ENCODE data around the gene PRM1. TPM values are rescaled to one million over a fixed set of nuclear protein-coding genes. Genes with fewer than 3 reads are reported as not detected.

PRM1 gene
- total RNA-seq, 1 experiment from 2014 or later: not detected

GRCh38 chr16:11326737-11327276 lies 45.7 kb upstream of the PRM1 start:
- Histone ChIP-seq H3K4me2 (ENCODE audit: low read depth, low read length, poor library complexity, severe bottlenecking) (no peak overlapping the region), H3K79me2 (ENCODE audit: low read length) (no peaks in the 10 kb centered on the region), H3K9ac (ENCODE audit: low read length) (no peak overlapping the region), H3K27me3 (ENCODE audit: low read length) (peaks cover 3% of the 10 kb centered on the region; the same call in 1 of the 2 replicates), H3K4me3 (ENCODE audit: low read length) (no peak overlapping the region), H3K9me2 (replicated peaks; ENCODE audit: insufficient read depth, low read length) (no peaks in the 10 kb centered on the region), H3K27ac (ENCODE audit: low read length) (no peak overlapping the region), H3K4me1 (ENCODE audit: low read length) (peaks cover 39% of the 10 kb centered on the region), H3K36me3 (ENCODE audit: insufficient read depth, low read length) (no peaks in the 10 kb centered on the region), H2AFZ (ENCODE audit: low read length) (no peak overlapping the region), H4K20me1 (ENCODE audit: insufficient read depth, low read depth, low read length) (peaks cover 7% of the 10 kb centered on the region), H3K9me3 (ENCODE audit: low read length) (no peaks in the 10 kb centered on the region)
- no peak for DNase-seq

- Histone ChIP-seq H3K4me2 (ENCODE audit: low read depth, low read length, poor library complexity, severe bottlenecking) (no peak overlapping the region), H3K27ac (ENCODE audit: low read length) (no peak overlapping the region), H3K27me3 (ENCODE audit: low read length) (peaks cover 3% of the 10 kb centered on the region; the same call in 1 of the 2 replicates), H3K9me2 (replicated peaks; ENCODE audit: insufficient read depth, low read length) (no peaks in the 10 kb centered on the region), H3K9ac (ENCODE audit: low read length) (no peak overlapping the region), H3K4me3 (ENCODE audit: low read length) (no peak overlapping the region), H3K36me3 (ENCODE audit: insufficient read depth, low read length) (no peaks in the 10 kb centered on the region), H2AFZ (ENCODE audit: low read length) (no peak overlapping the region), H3K9me3 (ENCODE audit: low read length) (no peaks in the 10 kb centered on the region), H3K4me1 (ENCODE audit: low read length) (peaks cover 41% of the 10 kb centered on the region), H4K20me1 (ENCODE audit: insufficient read depth, low read depth, low read length) (peaks cover 7% of the 10 kb centered on the region), H3K79me2 (ENCODE audit: low read length) (no peaks in the 10 kb centered on the region)
- DNase-seq: no peak
These were observed 45.1 kb upstream of the PRM1 start for GRCh38 chr16:11326084-11326736.

GRCh38 chr16:11325404-11326083 lies 44.4 kb upstream of the PRM1 start:
- H3K4me3 ChIP-seq (ENCODE audit: low read length): no peak overlapping the region
- H3K79me2 ChIP-seq (ENCODE audit: low read length): no peaks in the 10 kb centered on the region
- no peak overlapping the region for H3K9ac ChIP-seq (ENCODE audit: low read length)
- no peak overlapping the region for H2AFZ ChIP-seq (ENCODE audit: low read length)
- H3K27ac ChIP-seq (ENCODE audit: low read length): no peak overlapping the region
- no peaks in the 10 kb centered on the region for H3K36me3 ChIP-seq (ENCODE audit: insufficient read depth, low read length)
- H4K20me1 ChIP-seq (ENCODE audit: insufficient read depth, low read depth, low read length): peaks cover 7% of the 10 kb centered on the region
- H3K4me2 ChIP-seq (ENCODE audit: low read depth, low read length, poor library complexity, severe bottlenecking): no peak overlapping the region
- H3K9me3 ChIP-seq (ENCODE audit: low read length): no peaks in the 10 kb centered on the region
- no peaks in the 10 kb centered on the region for H3K9me2 ChIP-seq (replicated peaks; ENCODE audit: insufficient read depth, low read length)
- H3K4me1 ChIP-seq (ENCODE audit: low read length): peaks cover 44% of the 10 kb centered on the region
- H3K27me3 ChIP-seq (ENCODE audit: low read length): no peaks in the 10 kb centered on the region
- DNase-seq: peak; percentile 61

GRCh38 chr16:11323551-11324336 lies 42.6 kb upstream of the PRM1 start:
- Histone ChIP-seq H4K20me1 (ENCODE audit: insufficient read depth, low read depth, low read length) (peaks cover under 1% of the 10 kb centered on the region; the same call in 1 of the 2 replicates), H2AFZ (ENCODE audit: low read length) (no peak overlapping the region), H3K27me3 (ENCODE audit: low read length) (no peaks in the 10 kb centered on the region), H3K9me2 (replicated peaks; ENCODE audit: insufficient read depth, low read length) (no peaks in the 10 kb centered on the region), H3K27ac (ENCODE audit: low read length) (no peak overlapping the region), H3K9ac (ENCODE audit: low read length) (no peak overlapping the region), H3K36me3 (ENCODE audit: insufficient read depth, low read length) (no peaks in the 10 kb centered on the region), H3K4me3 (ENCODE audit: low read length) (no peak overlapping the region), H3K4me1 (ENCODE audit: low read length) (peaks cover 35% of the 10 kb centered on the region), H3K79me2 (ENCODE audit: low read length) (no peaks in the 10 kb centered on the region), H3K9me3 (ENCODE audit: low read length) (no peaks in the 10 kb centered on the region), H3K4me2 (ENCODE audit: low read depth, low read length, poor library complexity, severe bottlenecking) (no peak overlapping the region)
- no peak for DNase-seq

GRCh38 chr16:11322823-11323222 lies 41.7 kb upstream of the PRM1 start:
- DNase-seq: no peak
- Histone ChIP-seq H3K4me1 (ENCODE audit: low read length) (peaks cover 26% of the 10 kb centered on the region), H3K4me2 (ENCODE audit: low read depth, low read length, poor library complexity, severe bottlenecking) (no peak overlapping the region), H3K27ac (ENCODE audit: low read length) (no peak overlapping the region), H3K9ac (ENCODE audit: low read length) (no peak overlapping the region), H4K20me1 (ENCODE audit: insufficient read depth, low read depth, low read length) (no peaks in the 10 kb centered on the region), H2AFZ (ENCODE audit: low read length) (no peak overlapping the region), H3K79me2 (ENCODE audit: low read length) (no peaks in the 10 kb centered on the region), H3K4me3 (ENCODE audit: low read length) (no peak overlapping the region), H3K9me3 (ENCODE audit: low read length) (no peaks in the 10 kb centered on the region), H3K27me3 (ENCODE audit: low read length) (no peaks in the 10 kb centered on the region), H3K36me3 (ENCODE audit: insufficient read depth, low read length) (no peaks in the 10 kb centered on the region), H3K9me2 (replicated peaks; ENCODE audit: insufficient read depth, low read length) (no peaks in the 10 kb centered on the region)

- no peaks in the 10 kb centered on the region for H3K27me3 ChIP-seq (ENCODE audit: low read length)
- no peak overlapping the region for H3K9ac ChIP-seq (ENCODE audit: low read length)
- no peaks in the 10 kb centered on the region for H4K20me1 ChIP-seq (ENCODE audit: insufficient read depth, low read depth, low read length)
- DNase-seq: no peak
- H3K9me2 ChIP-seq (replicated peaks; ENCODE audit: insufficient read depth, low read length): no peaks in the 10 kb centered on the region
- H2AFZ ChIP-seq (ENCODE audit: low read length): no peak overlapping the region
- H3K27ac ChIP-seq (ENCODE audit: low read length): no peak overlapping the region
- peaks cover 24% of the 10 kb centered on the region for H3K4me1 ChIP-seq (ENCODE audit: low read length)
- no peaks in the 10 kb centered on the region for H3K9me3 ChIP-seq (ENCODE audit: low read length)
- H3K79me2 ChIP-seq (ENCODE audit: low read length): no peaks in the 10 kb centered on the region
- no peak overlapping the region for H3K4me2 ChIP-seq (ENCODE audit: low read depth, low read length, poor library complexity, severe bottlenecking)
- H3K4me3 ChIP-seq (ENCODE audit: low read length): no peak overlapping the region
- H3K36me3 ChIP-seq (ENCODE audit: insufficient read depth, low read length): no peaks in the 10 kb centered on the region
These were observed 40.5 kb upstream of the PRM1 start for GRCh38 chr16:11321662-11322061.

GRCh38 chr16:11320170-11320569 lies 39.0 kb upstream of the PRM1 start:
- Histone ChIP-seq H3K36me3 (ENCODE audit: insufficient read depth, low read length) (no peaks in the 10 kb centered on the region), H2AFZ (ENCODE audit: low read length) (no peak overlapping the region), H3K4me3 (ENCODE audit: low read length) (no peak overlapping the region), H3K9me2 (replicated peaks; ENCODE audit: insufficient read depth, low read length) (no peaks in the 10 kb centered on the region), H4K20me1 (ENCODE audit: insufficient read depth, low read depth, low read length) (no peaks in the 10 kb centered on the region), H3K79me2 (ENCODE audit: low read length) (no peaks in the 10 kb centered on the region), H3K4me2 (ENCODE audit: low read depth, low read length, poor library complexity, severe bottlenecking) (no peak overlapping the region), H3K27ac (ENCODE audit: low read length) (no peak overlapping the region), H3K4me1 (ENCODE audit: low read length) (peaks cover 13% of the 10 kb centered on the region), H3K27me3 (ENCODE audit: low read length) (no peaks in the 10 kb centered on the region), H3K9ac (ENCODE audit: low read length) (no peak overlapping the region), H3K9me3 (ENCODE audit: low read length) (no peaks in the 10 kb centered on the region)
- DNase-seq: peak; percentile 69
